Measurements from ENCODE around the gene DIP2C.
"Not testable (repeated sequence)": the region's sequence is repeated elsewhere in the genome, so short reads cannot be mapped to it uniquely, and the experiment has no call there.

Gene DIP2C

DNA sequence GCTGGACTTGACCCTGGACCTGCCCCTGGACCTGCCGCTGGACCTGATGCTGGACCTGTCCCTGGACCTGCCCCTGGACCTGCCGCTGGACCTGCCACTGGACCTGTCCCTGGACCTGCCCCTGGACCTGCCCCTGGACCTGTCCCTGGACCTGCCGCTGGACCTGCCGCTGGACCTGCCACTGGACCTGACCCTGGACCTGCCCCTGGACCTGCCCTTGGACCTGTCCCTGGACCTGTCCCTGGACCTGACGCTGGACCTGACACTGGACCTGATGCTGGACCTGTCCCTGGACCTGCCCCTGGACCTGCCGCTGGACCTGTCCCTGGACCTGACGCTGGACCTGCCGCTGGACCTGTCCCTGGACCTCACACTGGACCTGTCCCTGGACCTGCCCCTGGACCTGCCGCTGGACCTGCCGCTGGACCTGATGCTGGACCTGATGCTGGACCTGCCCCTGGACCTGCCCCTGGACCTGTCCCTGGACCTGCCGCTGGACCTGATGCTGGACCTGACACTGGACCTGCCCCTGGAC lies 31.6 kb downstream of the DIP2C start:
- not testable (repeated sequence) for DNase-seq

DNA sequence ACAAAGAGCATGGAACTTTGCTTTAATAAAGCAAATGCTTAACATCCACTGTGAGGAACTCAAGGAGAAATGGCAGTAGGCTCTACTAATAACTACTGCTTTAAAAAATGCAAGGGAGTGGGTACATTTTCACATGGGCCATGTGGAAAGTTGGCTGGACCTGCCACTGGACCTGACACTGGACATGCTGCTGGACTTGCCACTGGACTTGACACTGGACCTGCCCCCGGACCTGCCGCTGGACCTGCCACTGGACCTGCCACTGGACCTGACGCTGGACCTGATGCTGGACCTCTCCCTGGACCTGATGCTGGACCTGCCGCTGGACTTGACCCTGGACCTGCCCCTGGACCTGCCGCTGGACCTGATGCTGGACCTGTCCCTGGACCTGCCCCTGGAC lies 32.6 kb downstream of the DIP2C start:
- DNase-seq = no peak

DNA sequence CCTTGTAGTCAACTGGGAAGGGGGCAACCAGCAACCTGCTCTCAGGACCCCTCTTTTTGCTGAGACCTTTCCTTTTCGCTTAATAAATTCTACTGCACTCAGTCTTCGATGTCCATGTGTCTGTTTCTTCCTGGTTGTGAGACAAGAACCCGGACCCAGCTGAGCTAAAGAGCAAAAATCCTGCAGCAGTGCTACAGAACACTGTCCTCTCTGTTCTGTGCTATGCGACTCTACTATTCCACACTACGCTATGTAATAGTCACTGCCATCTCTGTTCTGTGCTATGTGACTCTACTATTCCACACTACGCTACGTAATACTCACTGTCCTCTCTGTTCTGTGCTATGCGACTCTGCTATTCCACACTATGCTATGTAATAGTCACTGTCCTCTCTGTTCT lies 34.3 kb downstream of the DIP2C start:
- DNase-seq = no peak

DNA sequence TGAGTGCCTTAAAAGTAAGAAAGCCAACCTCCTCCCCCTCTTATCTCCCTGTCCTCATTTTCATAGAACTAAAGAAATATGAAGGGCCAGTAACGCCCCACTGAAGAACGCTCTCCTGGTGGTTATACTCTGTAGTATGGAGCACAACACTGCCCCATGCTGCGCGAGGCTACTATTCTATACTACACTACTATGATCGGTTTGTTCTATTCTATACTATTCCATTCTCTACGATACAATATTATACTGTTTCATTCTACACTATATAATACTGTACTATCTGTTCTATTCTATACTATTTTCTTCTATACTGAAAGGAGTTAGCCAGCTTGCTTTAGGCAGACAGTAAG lies 34.8 kb downstream of the DIP2C start:
- no peak for DNase-seq

DNA sequence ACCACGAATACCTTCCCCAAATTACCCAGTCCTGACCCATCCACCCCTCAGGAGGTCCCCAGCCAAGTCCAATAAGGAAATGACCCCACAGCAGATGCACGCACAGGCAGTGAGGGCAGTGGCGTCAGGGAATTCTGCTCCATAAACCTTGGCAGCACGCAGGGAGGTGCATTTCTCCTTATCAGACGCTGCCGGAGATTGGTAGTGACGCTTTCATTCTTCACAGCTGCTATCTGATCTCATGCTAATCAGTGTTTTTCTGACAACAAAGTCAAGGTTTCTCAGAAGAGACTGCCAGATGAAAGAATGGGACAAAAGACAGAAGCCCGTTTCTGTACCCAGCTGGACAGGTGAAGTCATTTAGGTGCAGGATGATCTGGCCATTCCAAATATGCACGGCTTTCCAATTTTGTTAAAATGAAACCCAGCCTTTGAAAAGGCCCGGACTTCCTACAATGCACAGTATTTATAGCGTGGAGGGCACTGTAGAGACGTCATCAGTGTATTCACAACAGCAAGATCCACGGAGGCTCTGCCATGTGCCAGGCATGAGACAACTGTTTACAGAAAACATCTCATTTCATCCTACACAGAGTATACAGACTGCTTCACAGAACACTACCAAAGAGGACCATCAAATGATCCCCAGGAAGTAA lies 35.3 kb downstream of the DIP2C start:
- DNase-seq = no peak

DNA sequence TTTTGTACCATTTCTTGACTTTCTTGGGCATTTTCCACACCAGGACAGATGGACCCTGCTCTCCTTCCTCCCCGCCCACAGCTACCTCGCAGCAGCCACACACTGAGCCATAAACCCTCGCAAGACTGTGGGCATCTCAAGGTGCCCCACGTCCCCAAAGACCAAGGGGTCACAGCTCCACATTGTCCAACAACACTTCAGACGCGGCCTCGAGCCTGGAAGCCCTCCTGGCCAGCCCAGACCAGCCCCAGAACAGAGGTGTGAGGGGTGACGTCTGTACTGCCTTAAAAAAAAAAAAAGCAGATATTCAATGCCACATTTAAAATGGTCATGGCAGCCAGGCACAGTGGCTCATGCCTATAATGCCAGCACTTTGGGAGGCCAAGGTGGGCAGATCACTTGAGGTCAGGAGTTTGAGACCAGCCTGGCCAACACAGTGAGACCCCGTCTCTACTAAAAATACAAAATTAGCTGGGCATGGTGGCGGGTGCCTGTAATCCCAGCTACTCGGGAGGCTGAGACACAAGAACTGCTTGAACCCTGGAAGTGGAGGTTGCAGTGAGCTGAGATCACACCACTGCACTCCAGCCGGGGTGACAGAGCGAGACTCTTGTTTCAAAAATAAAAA lies 36.5 kb downstream of the DIP2C start:
- DNase-seq = not testable (repeated sequence)

DNA sequence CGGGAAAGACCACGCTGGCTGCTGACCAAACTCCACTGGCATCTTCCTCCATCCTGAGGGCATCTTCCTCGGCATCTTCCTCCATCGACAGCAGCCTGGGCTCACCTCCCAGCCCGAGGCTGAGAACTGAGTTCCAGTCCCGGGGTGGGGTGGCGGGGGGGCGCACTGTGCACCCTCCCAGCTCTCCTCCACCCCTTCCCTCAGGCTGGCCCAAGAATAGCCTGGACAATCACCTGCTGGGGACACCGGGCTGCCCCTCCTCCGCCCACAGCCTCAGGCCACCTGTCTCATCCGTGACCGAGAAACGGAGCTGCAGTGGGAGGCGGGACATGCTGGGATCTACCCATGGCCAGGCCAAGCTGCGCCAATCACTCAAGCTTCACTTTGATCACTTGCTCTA lies 37.2 kb downstream of the DIP2C start:
- DNase-seq = no peak

DNA sequence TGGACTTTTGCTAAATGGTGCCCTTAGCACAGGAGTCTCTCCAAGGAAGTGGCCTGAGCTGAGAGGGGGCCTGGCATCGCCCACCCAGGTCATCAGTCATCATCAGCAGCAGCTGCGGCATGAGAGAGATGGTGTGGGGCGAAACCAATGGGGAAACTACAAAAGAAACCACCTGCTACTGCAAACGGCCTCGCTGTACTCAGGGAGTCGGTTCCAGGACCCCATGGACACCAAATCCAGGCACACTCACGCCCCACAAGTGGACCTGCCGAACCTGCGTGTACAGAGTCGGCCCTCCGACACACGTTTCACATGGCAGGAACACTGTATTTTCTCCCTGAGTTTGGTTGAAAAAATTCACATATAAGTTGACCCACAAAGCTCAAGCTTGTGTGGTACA lies 37.8 kb downstream of the DIP2C start:
- DNase-seq = no peak

DNA sequence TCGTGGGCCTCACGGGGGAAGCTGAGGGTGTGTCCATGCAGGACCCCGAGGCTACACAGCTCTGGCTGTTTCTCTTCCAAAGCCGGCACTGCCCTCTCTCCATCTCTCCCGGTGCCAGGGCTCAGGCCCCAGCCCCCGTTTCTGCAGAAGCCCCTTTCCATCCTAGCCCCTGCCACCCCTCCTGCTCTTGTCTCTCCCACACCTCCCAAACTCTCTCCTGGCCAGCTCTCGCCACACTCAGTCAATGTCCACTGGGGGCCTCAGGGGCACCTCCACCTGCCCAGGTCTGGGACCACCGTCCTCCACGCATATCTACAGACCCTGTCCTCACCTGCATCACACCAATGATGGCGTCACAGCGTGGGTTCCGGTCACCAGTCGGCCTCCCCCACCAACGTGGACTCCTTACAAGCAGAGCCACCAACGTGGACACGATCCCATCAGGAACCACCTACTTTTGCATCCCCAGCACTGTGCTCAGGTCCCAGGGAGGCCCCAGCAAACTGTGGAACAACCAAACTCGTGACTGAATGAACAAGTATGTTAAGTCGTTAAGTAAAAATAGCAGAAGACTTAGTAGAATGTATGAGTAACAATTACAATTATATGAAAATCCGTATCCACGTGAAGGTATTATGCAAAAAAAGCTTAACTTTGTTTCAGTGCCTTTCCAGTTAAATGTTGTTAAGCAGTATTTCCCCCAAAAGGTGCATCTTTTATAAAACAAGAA lies 38.4 kb downstream of the DIP2C start:
- no peak for DNase-seq

DNA sequence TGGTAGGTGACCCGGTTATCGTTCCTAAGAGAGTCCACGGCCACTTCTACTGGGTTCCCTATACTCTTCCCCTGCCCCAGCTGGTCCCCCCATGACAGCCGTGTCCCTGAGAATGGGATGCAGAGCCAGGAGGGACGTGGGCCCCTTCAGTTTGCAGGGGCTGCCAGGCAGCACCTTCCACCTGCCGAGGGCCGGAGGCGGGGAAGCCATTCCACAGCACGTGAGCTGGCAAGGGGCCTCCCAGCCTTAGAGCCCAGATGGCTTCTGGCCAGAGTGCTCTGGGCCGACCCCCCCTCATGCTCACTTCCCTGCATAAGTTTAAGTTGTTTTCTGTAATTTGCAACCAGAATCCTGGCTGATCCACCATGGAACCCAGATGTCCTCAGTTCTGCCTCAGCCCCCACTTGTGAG lies 39.0 kb downstream of the DIP2C start:
- no peak for DNase-seq

DNA sequence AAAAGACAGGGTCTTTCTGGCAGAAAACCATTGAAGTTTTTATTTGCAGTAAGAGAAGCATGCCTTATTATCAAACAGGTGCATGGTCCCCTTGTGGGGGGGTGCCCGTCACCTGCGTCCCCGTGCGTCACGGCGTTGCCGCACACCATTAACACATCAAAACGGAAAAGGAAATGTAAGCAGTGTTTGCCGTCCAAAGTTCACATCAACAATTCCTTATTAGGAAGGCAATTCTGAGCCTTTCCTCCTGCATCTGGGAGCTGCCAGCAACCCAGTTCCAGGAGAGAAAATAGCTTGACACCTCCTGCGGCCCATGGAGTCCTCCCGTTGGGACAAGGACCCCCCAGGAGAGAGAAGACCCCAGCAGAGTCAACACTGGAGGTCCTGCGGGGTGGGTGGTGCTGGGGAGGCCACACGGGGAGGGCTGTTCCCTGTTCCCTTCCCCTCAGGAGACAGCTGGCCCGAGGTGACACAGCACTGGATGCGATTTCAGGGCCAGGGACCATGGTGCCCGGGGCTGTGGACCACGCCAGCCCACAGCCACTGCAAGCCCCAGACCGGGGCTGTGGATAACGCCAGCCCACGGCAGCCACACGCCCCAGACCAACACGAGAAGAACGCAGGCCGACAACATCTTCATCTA lies 39.5 kb downstream of the DIP2C start:
- no peak for DNase-seq

DNA sequence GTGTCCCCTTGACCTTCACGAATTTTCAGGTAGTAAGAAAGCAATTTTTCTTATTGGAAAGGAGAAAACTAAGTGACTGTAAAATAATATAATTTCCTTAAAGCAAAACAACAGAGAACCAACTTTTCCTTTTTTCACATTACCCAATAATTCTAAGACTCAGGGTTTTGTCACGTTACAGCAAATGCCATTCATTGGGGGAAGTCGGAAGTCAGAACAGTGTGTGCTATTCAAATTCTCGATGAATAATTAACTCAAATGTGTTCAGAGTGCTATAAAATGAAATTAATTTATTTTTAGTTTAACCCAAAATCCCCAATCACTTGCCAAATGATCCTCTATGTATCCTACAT lies 40.0 kb downstream of the DIP2C start:
- no peak for DNase-seq

DNA sequence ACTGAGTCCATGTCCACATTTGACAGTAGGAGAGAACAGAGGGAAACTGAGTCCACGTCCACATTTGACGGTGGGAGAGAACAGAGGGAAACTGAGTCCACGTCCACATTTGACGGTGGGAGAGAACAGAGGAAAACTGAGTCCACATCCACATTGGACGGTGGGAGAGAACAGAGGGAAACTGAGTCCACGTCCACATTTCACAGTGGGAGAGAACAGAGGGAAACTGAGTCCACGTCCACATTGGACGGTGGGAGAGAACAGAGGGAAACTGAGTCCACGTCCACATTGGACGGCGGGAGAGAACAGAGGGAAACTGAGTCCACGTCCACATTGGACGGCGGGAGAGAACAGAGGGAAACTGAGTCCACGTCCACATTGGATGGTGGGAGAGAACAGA lies 42.4 kb downstream of the DIP2C start:
- not testable (repeated sequence) for DNase-seq

DNA sequence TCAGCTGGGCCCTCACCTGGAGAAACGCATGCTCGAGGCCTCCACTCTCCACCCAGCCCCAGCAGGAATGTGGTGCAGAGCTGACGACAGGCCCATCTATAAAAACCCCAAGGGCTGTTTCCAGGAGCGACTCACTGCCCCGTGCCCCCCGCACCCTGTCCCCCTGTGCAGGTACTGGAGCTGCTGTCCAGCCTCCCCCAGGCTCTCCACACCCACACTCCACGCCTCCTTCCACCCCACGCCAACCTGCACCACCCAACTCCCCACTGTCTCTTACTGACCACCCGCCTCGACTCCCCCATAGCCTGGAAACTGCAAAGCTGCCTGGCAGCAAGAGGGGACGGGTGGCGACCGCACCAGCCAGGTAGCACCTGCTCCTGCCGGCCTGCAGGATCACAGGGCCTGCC lies 43.3 kb downstream of the DIP2C start:
- DNase-seq = no peak

DNA sequence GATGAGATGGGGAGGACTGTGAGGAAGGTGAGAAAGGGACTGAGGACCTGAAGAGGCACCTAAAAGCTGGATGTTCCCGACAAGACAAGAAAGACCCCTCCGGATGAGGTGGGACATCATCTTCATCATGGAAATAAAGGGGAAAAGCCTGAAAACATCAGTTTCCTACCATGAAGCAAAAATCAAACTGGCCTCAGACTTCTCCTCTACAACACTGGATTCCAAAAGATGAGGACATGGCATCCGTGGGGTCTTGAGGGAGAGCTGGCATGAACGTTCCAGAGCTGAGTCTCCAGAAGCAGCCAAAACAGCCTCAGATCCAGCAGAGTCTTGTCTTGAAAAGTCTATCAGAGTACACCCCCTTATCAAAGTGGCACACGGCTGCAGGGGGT lies 44.5 kb downstream of the DIP2C start:
- DNase-seq = no peak

DNA sequence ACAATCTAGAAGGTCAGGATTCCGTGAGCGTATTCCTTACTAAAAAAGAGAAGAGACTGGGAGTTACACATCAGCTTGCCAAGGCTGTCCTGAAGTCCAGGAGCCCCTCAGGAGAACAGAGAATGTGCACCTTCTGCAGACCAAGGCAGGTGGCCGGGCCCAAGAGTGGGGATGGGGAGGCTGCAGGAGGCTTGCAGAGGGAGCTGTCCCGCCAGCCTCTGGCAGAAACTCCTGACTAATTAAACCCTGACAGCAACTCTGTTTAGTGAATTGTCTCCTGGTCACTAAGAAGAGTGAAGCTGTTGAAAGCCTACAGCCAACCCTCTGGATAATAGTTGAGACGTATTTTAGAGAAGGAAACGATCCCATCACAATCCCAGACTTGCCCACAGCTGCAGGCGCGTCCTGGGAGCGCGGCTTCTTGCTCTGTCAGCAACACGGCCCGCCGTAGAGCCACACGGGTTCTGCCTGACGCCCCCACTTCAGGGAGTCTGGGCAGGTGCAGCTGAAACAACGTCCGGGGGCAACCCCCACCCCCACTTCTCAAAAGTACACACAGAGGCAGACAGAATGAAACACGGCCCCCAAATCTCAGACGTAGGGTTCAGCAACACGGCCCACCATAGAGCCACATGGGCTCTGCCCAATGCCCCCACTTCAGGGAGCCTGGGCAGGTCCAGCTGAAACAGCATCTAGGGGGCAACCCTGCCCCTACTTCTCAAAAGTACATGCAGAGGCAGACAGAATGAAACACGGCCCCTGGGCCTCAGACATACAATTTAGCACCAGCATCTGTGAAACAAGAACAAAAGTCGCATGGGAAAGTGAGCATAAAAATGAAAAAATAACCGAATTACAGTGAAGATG lies 45.2 kb downstream of the DIP2C start:
- DNase-seq = no peak

DNA sequence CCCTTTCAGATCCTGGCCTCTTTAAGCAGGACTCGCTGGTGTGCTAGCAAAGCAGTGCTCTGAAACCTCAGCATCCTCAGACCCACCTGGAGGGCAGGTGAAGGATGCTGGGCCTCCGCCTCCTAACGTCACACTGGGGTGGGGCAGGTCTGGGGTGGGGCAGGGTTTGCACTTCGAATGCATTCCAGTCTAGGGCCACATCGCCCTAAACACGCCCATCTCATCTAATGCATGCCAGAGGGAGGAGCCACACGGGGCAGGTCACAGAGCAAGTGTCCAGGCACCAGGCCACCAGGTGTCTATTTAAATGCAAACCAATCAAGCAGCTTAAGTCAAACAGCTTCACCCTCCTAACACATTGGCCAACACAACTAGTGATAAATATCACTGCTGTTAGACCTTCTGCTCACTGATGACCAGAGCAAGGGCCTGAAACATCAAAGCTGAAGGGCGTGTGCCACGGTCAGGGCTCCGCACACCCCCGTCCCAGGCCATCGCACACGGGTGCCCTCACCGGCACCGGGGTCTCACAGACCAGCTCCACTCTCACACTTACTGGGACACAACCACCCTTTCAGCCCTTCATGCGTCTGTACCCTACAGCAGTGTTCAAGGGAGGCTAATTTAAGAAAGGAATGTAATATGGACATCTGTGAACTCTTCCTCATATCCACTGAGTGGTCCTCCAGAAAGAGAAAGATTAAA lies 47.1 kb downstream of the DIP2C start:
- DNase-seq = no peak

DNA sequence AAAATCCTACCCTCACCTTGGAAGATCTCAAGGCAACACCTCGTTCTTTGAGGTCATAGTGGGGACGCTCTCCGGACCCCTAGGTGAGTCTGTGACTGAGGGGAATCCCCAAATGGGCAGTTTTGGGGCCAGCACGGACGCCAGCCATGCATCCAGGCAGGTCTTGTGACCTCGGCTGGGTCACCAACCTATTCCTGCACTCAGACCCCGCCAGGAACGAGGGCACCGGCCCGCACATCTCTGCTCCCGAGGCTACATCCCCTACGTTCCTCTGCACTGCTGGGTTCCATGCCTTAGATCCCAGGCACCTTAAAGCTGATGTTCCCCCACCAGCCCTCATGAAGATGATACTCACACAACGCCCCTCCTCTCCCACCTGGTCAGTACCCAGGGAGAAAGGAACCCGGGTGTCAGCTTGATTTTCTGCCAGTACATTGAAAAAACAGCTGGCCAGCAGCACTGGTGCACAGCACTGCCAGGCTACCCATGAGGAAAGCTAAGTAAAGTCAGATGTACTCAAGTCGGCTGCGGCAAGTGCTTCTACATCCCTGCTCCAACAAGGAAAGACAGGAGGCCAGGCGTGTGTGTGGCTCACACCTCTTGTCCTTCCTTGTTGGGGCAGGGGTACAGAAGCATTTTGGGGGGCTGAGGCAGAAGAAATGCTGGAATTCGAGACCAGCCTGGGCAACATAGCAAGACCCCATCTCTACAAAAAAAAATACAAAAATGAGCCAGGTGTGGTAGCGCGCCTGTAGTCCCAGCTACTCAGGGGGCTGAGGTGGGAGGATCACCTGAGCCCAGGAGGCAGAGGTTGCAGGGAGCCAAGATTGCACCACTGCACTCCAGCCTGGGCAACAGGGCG lies 48.1 kb downstream of the DIP2C start:
- DNase-seq = no peak

DNA sequence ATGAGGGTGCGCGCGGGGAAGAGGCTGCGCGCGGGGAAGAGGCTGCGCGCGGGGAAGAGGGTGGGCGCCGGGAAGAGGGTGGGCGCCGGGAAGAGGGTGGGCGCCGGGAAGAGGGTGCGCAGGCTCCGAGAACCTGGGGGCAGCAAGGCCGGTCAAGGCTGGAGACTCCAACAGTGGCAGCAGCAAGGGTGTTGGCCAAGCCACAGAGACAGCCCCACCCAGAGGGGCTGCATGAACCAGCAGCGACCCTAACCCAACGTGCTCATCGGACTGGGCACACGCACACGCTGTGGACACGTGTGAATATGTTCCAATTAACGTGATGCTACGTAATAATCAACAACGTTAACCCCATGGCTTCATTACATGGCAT lies 48.8 kb downstream of the DIP2C start:
- no peak for DNase-seq

DNA sequence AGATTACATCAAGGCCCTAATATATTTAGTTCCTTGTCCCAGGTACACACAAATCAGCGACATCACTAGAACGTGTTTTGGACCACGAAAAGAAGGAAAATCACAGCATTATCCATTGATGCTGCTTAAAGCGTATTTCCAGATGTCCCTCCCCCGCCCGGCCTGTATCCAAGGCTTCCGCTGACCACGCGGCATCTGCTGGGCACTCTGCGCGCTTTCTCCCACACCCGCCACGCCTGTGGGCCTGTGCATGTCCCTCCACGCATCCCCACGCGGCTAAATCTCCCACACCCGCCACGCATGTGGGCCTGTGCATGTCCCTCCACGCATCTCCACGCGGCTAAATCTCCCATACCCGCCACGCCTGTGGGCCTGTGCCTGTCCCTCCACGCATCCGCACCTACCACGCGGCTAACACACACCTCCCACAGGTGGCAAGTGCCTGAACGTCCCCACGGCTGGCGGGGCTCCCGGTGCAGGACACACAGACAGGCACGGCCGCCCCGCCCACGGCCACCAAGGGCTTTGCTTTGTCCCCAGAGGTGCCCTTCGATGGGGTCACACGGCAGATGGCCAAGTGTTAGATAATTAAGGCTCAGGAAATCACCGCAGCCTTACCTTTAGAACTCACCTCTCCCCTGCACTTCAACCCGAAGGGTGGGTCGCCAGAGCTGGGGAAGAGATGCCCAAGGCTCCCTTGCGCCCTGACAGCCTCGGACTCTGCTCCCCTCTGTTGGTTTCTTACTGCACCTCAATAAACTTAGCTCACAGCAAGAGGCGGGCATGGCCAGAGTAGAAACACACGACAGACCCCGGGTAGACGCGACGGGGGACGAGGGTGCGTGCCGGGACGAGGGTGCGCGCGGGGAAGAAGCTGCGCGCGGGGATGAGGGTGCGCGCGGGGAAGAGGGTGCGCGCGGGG lies 49.5 kb downstream of the DIP2C start:
- no peak for DNase-seq

Measured in SIG-M5 (cell line).